Liver (tissue), 9 donors: ENCODE data around the gene GOLGA6B. TPM values are rescaled to one million over a fixed set of nuclear protein-coding genes. Genes with fewer than 3 reads are reported as not detected.
A peak's percentile ranks its signal among the peaks of the same experiment; 100 is the strongest.

Experiments used
- DNase-seq: peaks from one replicate; pipeline ENCODE4 v3.0.0-alpha.2; 2017; ENCODE audit warnings: low spot score
- H3K27ac ChIP-seq, 2 donors: one replicate each; pipeline ENCODE4 v1.7.0; 2013; ENCODE audit warnings: inconsistent platforms in 2 of 2, low read length in 2 of 2, control low read depth in 1 of 2, low read depth in 1 of 2, mild to moderate bottlenecking in 1 of 2
- H3K27me3 ChIP-seq, 4 donors: one replicate each; pipeline versions ENCODE4 v1.6.1 to v1.7.0; 2013; ENCODE audit warnings: low read length in 3 of 4, inconsistent platforms in 1 of 4, mild to moderate bottlenecking in 1 of 4, moderate library complexity in 1 of 4; ENCODE audit not compliant: control insufficient read depth in 4 of 4, insufficient read depth in 4 of 4
- H3K36me3 ChIP-seq, 4 donors: one replicate each; pipeline versions ENCODE4 v1.6.1 to v1.7.0; 2013; ENCODE audit warnings: low read length in 3 of 4, mild to moderate bottlenecking in 3 of 4, low read depth in 1 of 4, moderate library complexity in 1 of 4; ENCODE audit not compliant: control insufficient read depth in 4 of 4, insufficient read depth in 3 of 4
- H3K4me1 ChIP-seq, 4 donors: one replicate each; pipeline versions ENCODE4 v1.6.1 to v1.7.0; 2013; ENCODE audit warnings: low read length in 3 of 4, mild to moderate bottlenecking in 3 of 4, moderate library complexity in 1 of 4; ENCODE audit not compliant: control insufficient read depth in 4 of 4, insufficient read depth in 4 of 4
- H3K4me3 ChIP-seq, 3 donors: one replicate each; pipeline versions ENCODE4 v1.6.1 to v1.7.0; 2013; ENCODE audit warnings: low read length in 3 of 3, control low read depth in 1 of 3, low read depth in 1 of 3, mild to moderate bottlenecking in 1 of 3
- H3K9ac ChIP-seq, 2 donors: one replicate each; pipeline ENCODE4 v1.7.0; 2013; ENCODE audit warnings: low read length in 2 of 2, mild to moderate bottlenecking in 2 of 2, moderate library complexity in 2 of 2, control low read depth in 1 of 2, low read depth in 1 of 2
- H3K9me3 ChIP-seq, 4 donors: one replicate each; pipeline versions ENCODE4 v1.6.1 to v1.7.0; 2013; ENCODE audit warnings: low read length in 3 of 4; ENCODE audit not compliant: control insufficient read depth in 4 of 4
- GABPA ChIP-seq, 2 donors: IDR thresholded peaks in 1 of 2; conservative IDR thresholded peaks in 1 of 2; 2 replicates each; pipeline ENCODE4 v1.6.1; 2016; ENCODE audit warnings: antibody characterized with exemption in 2 of 2, mild to moderate bottlenecking in 1 of 2, moderate library complexity in 1 of 2
- HNF4A ChIP-seq, 2 donors: conservative IDR thresholded peaks; 2 replicates each; pipeline ENCODE4 v1.6.1; 2016; ENCODE audit warnings: antibody characterized with exemption in 2 of 2, mild to moderate bottlenecking in 2 of 2
- NR2F2 ChIP-seq: IDR thresholded peaks from 2 replicates; pipeline ENCODE4 v1.6.1; 2016; ENCODE audit warnings: antibody characterized with exemption
- REST ChIP-seq: IDR thresholded peaks from 2 replicates; pipeline ENCODE4 v1.6.1; 2016; ENCODE audit warnings: antibody characterized with exemption, mild to moderate bottlenecking
- RXRA ChIP-seq, 2 donors: IDR thresholded peaks; 2 replicates each; pipeline ENCODE4 v1.6.1; 2017 to 2018; ENCODE audit warnings: antibody characterized with exemption in 2 of 2, mild to moderate bottlenecking in 1 of 2
- TAF1 ChIP-seq: conservative IDR thresholded peaks from 2 replicates; pipeline ENCODE4 v1.6.1; 2016; ENCODE audit warnings: antibody characterized with exemption, mild to moderate bottlenecking
- WGBS: extraction: QIAGEN DNeasy Blood & Tissue Kit; methylation state at CpG from one replicate; pipeline ENCODE4 v1.1.7; 2013; 5-methylcytosine and 5-hydroxymethylcytosine counted together
- polyA plus RNA-seq, 2 donors: library from polyadenylated mRNA; stranded (reverse) in 1 of 2; unstranded in 1 of 2; fragments of 200-250 nt in 1 of 2; fragments of >200 nt in 1 of 2; fragmentation: Nextera tagmentation in 1 of 2; extraction: Ambion mirVana in 1 of 2; gene quantifications; one replicate each; pipeline versions ENCODE4 v1.2.1 to v1.2.3, GENCODE V29; 2013 to 2015
- total RNA-seq, 2 donors: library from RNA; depleted of rRNA; stranded (reverse); fragments of >200 nt; gene quantifications; one replicate each; pipeline ENCODE4 v1.2.3, GENCODE V29; 2014
- TF ChIP-seq, protein P1 (sequence below): IDR thresholded peaks from 2 replicates; pipeline ENCODE4 v1.6.1; 2016; ENCODE audit warnings: antibody characterized with exemption
- TF ChIP-seq, protein P2 (sequence below): fragments of 150-350 bp; IDR thresholded peaks from 2 replicates; pipeline ENCODE4 v1.5.1; 2017; ENCODE audit warnings: improper control_type of control experiment, low read depth, low read length; ENCODE audit not compliant: missing input control
- TF ChIP-seq, protein P3 (sequence below): IDR thresholded peaks from 2 replicates; pipeline ENCODE4 v1.6.1; 2016; ENCODE audit warnings: antibody characterized with exemption
- donor health status: healthy.
- donor health status: healthy.
- donor health status: healthy.
- donor health status: healthy.
- donor health status: healthy.

The GOLGA6B gene
- total and polyA plus RNA-seq, 4 donors = 0.03 to 1.0 (median 0.05) TPM; not detected in 1

- H3K4me3 ChIP-seq = peak overlapping the region; percentile 61 to 92 (median 75)
- no peaks in the 10 kb centered on the region for H3K9me3 ChIP-seq
- no peaks in the 10 kb centered on the region for H3K36me3 ChIP-seq
- peak overlapping the region; percentile 88 for H3K9ac ChIP-seq
- peaks cover 3 to 13% (median 6%) of the 10 kb centered on the region in 4 donors for H3K4me1 ChIP-seq
- no peak for DNase-seq
- WGBS = 17% methylated on average over 23 of the region's 23 CpGs
- peak overlapping the region; percentile 84 to 91 for H3K27ac ChIP-seq
- no peaks in the 10 kb centered on the region for H3K27me3 ChIP-seq
- no peak for TF ChIP-seq HNF4A (conservative IDR thresholded peaks at IDR 0.05)
- TF ChIP-seq, protein P1, sequence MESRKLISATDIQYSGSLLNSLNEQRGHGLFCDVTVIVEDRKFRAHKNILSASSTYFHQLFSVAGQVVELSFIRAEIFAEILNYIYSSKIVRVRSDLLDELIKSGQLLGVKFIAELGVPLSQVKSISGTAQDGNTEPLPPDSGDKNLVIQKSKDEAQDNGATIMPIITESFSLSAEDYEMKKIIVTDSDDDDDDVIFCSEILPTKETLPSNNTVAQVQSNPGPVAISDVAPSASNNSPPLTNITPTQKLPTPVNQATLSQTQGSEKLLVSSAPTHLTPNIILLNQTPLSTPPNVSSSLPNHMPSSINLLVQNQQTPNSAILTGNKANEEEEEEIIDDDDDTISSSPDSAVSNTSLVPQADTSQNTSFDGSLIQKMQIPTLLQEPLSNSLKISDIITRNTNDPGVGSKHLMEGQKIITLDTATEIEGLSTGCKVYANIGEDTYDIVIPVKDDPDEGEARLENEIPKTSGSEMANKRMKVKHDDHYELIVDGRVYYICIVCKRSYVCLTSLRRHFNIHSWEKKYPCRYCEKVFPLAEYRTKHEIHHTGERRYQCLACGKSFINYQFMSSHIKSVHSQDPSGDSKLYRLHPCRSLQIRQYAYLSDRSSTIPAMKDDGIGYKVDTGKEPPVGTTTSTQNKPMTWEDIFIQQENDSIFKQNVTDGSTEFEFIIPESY = no peak
- no peak for TF ChIP-seq RXRA (IDR thresholded peaks at IDR 0.05)
- no peak for TF ChIP-seq NR2F2
- TF ChIP-seq, protein P2, sequence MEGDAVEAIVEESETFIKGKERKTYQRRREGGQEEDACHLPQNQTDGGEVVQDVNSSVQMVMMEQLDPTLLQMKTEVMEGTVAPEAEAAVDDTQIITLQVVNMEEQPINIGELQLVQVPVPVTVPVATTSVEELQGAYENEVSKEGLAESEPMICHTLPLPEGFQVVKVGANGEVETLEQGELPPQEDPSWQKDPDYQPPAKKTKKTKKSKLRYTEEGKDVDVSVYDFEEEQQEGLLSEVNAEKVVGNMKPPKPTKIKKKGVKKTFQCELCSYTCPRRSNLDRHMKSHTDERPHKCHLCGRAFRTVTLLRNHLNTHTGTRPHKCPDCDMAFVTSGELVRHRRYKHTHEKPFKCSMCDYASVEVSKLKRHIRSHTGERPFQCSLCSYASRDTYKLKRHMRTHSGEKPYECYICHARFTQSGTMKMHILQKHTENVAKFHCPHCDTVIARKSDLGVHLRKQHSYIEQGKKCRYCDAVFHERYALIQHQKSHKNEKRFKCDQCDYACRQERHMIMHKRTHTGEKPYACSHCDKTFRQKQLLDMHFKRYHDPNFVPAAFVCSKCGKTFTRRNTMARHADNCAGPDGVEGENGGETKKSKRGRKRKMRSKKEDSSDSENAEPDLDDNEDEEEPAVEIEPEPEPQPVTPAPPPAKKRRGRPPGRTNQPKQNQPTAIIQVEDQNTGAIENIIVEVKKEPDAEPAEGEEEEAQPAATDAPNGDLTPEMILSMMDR = no peak
- TF ChIP-seq, protein P3, sequence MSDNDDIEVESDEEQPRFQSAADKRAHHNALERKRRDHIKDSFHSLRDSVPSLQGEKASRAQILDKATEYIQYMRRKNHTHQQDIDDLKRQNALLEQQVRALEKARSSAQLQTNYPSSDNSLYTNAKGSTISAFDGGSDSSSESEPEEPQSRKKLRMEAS = no peak
- no peak for TF ChIP-seq GABPA (IDR thresholded peaks at IDR 0.05 in 1 of 2, conservative IDR thresholded peaks at IDR 0.05 in 1 of 2)
- no peak for TF ChIP-seq REST
Measured at GRCh38 chr15:72685301-72685924, 30.9 kb downstream of the GOLGA6B start.

- WGBS = under 1% methylated on average over 49 of the region's 49 CpGs
- H3K9ac ChIP-seq = peak within 1 kb of the TSS; percentile 88 to 94
- DNase-seq = peak; percentile 87
- no peaks in the 10 kb centered on the region for H3K27me3 ChIP-seq
- H3K36me3 ChIP-seq = no peaks in the 10 kb centered on the region
- no peaks in the 10 kb centered on the region for H3K9me3 ChIP-seq
- peaks cover 3 to 13% (median 6%) of the 10 kb centered on the region in 4 donors for H3K4me1 ChIP-seq
- H3K27ac ChIP-seq = peak within 1 kb of the TSS; percentile 84 to 91
- H3K4me3 ChIP-seq = peak within 1 kb of the TSS; percentile 61 to 92 (median 75)
- TF ChIP-seq, protein P2 = no peak
- TF ChIP-seq NR2F2 (no peak), TAF1 (peak; percentile 91), REST (peak; percentile 84), RXRA (IDR thresholded peaks at IDR 0.05) (peak in 1 of 2 donors; percentile 25)
- TF ChIP-seq, protein P1 = no peak
Measured at GRCh38 chr15:72685925-72686794, 31.7 kb downstream of the GOLGA6B start, which contains the start of the genes BBS4 and HIGD2B. Gene BBS4 (plus strand): TSS chr15:72686207. CDS start chr15:72686228, 21 bp downstream. Gene HIGD2B (minus strand): TSS chr15:72686182. CDS start chr15:72676374, 9,808 bp downstream.
